Uterus (tissue), 2 donors: ENCODE data around the gene DPM3.

Experiments
- CTCF ChIP-seq, 4 experiments: fragments of 200-600 bp in 2 of 4; fragments of 450-650 bp in 2 of 4; sonication (generic) in 2 of 4; IDR thresholded peaks; one replicate each; pipeline ENCODE4 v1.5.1; 2016 to 2019; ENCODE audit warnings: antibody characterized with exemption in 4 of 4, mild to moderate bottlenecking in 2 of 4, moderate library complexity in 1 of 4
- POLR2A ChIP-seq, 2 donors: fragments of 450-650 bp; IDR thresholded peaks; one replicate each; pipeline ENCODE4 v1.6.1; 2016; ENCODE audit warnings: antibody characterized with exemption in 2 of 2, mild to moderate bottlenecking in 1 of 2, moderate library complexity in 1 of 2

GRCh38 chr1:155136748-155137147, 3.6 kb downstream of the DPM3 start:
- TF ChIP-seq CTCF (IDR thresholded peaks at IDR 0.05) (no peak), POLR2A (IDR thresholded peaks at IDR 0.05) (no peak)
